ENCODE results near the gene TNFRSF17.
A peak's percentile ranks its signal among the peaks of the same experiment; 100 is the strongest.
"Not testable (repeated sequence)": the region's sequence is repeated elsewhere in the genome, so short reads cannot be mapped to it uniquely, and the experiment has no call there.

The TNFRSF17 gene

GRCh38 chr16:11966173-11966572, 1.2 kb downstream of the TNFRSF17 start:
- TF ChIP-seq CTCF (conservative IDR thresholded peaks at IDR 0.05) (no peak), ZFX (IDR thresholded peaks at IDR 0.05) (no peak)
- H3K27ac ChIP-seq: no peak overlapping the region

GRCh38 chr16:11967195-11967911, 2.3 kb downstream of the TNFRSF17 start:
- H3K27ac ChIP-seq: no peak overlapping the region
- TF ChIP-seq CTCF (conservative IDR thresholded peaks at IDR 0.05) (no peak), ZFX (IDR thresholded peaks at IDR 0.05) (no peak)

GRCh38 chr16:11968577-11968976, 3.6 kb downstream of the TNFRSF17 start:
- TF ChIP-seq ZFX (IDR thresholded peaks at IDR 0.05): no peak
- no peak for TF ChIP-seq CTCF (conservative IDR thresholded peaks at IDR 0.05)
- no peak overlapping the region for H3K27ac ChIP-seq

- H3K27ac ChIP-seq: not testable (repeated sequence)
Observed at GRCh38 chr16:11970292-11970691, 5.3 kb downstream of the TNFRSF17 start.

GRCh38 chr16:11972128-11972527, 7.1 kb downstream of the TNFRSF17 start:
- TF ChIP-seq ZFX (IDR thresholded peaks at IDR 0.05): no peak
- TF ChIP-seq CTCF (conservative IDR thresholded peaks at IDR 0.05): no peak; the same call in 1 of the 2 replicates
- H3K27ac ChIP-seq: no peak overlapping the region

- no peak overlapping the region for H3K27ac ChIP-seq
- no peak for TF ChIP-seq CTCF (conservative IDR thresholded peaks at IDR 0.05)
- no peak for TF ChIP-seq ZFX (IDR thresholded peaks at IDR 0.05)
Observed at GRCh38 chr16:11973070-11973469, 8.1 kb downstream of the TNFRSF17 start.

GRCh38 chr16:11976850-11977375, 11.9 kb downstream of the TNFRSF17 start:
- H3K27ac ChIP-seq: peak overlapping the region; percentile 75

More at GRCh38 chr16:11976850-11977375, 11.9 kb downstream of the TNFRSF17 start:
- TF ChIP-seq CTCF (conservative IDR thresholded peaks at IDR 0.05): no peak
- TF ChIP-seq ZFX (IDR thresholded peaks at IDR 0.05): no peak
